Hematopoietic multipotent progenitor cell treated with erythropoietin and hydrocortisone succinate and interleukin-3 and kit ligand, for 6 days (in vitro differentiated cells): Measurements from ENCODE around the gene TRIP4.
"Not testable (repeated sequence)": the region's sequence is repeated elsewhere in the genome, so short reads cannot be mapped to it uniquely, and the experiment has no call there.

ENCODE experiments used
- DNase-seq: peaks from one replicate; pipeline ENCODE4 v3.0.0-alpha.2; 2015

Gene TRIP4

DNA sequence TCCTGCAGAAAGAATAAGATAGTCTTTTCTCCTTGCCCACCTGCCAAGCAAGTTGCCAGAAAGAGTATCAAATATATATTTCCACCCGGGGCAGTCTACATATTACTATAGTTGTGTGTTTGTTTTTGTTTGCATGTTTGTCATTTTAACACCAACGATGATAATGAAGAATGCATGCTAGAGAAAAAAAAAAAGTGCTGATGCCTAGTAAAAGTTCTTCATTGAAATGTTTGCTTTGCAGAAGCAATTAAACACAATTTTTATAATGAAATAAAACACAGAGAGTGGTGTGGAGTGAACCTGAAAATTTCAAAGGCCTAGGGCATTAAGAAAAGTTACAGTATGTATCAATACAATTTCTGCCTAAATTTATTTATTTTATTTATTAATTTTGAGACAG is 3.9 kb upstream of the TRIP4 start:
- no peak for DNase-seq

DNA sequence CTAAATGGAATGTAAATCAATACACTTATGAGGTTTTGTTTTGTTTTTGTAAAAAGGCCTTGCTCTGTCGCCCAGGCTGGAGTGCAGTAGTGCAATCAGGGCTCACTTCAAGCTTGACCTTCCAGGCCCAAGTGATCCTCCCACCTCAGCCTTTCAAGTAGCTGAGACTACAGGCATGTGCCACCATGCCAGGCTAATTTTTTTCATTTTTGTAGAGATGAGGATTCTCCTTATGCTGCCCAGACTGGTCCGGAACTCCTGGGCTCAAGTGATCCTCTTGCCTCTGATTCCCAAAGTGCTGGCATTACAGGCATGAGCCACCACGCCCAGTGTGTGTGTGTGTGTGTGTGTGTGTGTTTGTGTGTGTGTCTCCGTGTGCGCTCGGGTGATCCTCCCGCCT is 1.3 kb upstream of the TRIP4 start:
- DNase-seq, result no peak

DNA sequence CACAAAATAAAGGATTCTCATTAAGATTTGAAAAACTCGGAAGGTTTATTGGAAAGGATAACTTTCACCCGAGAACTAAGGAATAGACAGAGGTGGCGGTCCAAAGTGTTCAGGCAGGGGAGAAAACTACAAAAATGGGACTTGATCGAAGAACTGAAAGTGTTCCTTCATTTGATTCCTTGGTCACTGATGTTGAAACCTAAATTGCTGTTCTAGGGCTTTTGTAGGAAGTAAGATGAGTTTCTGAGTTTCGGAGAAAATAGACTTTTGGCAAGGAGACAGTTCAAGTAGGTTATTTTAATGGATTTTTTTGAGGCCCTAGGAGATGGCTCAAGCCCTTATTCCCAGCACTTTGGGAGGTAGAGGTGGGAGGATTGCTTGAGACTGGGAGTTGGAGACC is 1.4 kb downstream of the TRIP4 start:
- no peak for DNase-seq

DNA sequence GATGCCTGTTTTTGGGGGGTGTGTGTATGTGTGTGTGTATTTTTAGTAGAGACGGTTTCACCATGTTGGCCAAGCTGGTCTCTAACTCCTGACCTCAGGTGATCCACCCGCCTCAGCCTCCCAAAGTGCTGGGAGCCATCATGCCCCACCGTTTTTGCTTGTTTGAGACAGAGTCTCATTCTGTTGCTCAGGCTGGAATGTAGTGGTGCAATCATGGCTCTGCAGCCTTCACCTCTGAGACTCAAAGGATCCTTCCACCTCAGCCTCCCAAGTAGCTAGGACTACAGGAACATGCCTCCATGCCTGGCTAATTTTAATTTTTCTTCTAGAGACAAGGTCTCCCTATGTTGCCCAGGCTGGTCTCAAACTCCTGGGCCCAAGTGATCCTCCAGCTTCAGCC is 4.8 kb downstream of the TRIP4 start:
- DNase-seq, result not testable (repeated sequence)

DNA sequence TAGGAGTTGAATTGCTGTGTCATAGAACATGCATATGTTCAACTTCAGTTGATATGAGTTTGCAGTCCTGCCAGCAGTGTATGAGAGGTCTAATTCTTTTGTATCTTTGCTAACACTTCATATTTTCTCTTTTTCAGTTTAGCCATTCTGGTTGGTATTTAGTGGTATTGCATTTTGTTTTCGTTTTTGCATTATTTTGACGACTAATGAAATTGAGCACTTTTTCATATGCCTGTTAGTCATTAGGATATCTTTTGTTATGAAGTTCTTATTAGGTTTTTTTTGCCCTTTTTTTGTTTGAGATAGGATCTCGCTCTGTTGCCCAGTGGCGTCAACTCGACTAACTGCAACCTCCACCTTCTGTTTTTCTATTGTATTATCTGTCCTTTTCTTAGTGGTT is 9.2 kb downstream of the TRIP4 start:
- no peak for DNase-seq

DNA sequence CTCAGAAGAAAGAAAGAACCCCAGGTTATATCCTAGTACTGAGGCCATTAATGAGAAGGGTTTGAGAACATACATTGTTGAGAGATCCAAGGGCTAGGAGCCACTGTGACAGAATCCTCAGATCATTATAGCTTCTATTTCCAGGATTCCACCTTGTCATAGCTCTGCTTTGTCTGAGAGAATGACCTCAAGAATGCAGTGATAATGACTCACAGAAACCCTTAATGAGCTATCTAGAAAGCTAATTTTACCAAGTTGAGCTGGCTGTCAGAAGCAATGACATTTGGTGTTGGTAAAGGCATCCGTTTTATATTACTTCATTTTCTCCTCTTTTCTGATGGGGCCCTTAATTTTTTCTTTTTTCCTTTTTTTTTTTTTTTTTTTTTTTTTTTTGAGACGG is 10.9 kb downstream of the TRIP4 start:
- DNase-seq, result no peak

DNA sequence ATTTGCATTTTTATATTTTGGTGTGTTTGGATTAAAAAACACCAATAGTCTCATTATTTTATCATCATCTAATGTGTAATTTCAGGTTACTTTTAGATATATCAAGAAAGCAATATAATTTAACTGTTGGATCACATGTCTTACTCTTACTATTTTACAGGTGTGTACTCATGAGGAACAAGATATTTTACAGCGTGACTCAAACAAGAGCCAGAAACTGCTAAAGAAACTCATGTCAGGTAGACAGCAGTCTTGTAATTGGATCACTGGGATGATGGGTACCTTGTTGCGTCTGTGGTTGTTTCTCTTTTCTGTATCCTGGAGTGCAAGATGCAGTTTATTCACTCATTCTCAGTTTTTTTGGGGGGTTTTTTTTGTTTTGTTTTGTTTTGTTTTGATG is 12.9 kb downstream of the TRIP4 start:
- no peak for DNase-seq

DNA sequence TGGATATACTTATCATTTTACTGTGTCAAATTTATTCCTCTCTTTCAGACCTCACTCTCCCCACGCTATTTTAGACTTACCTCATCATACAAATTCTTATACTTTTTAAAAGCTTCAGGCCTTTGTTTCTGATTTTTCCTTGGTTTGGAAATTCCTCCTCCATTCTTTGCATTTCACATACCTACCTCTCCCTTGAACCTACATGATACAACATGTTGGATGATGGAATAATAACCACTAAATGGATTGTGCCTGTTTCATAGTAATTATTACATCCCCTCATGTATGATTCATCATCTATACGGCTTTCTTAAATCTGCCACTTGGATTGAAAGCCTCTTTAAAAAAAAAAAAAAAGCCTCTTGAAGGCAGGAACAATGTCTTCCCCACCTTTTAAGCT is 24.6 kb downstream of the TRIP4 start:
- DNase-seq, result no peak

DNA sequence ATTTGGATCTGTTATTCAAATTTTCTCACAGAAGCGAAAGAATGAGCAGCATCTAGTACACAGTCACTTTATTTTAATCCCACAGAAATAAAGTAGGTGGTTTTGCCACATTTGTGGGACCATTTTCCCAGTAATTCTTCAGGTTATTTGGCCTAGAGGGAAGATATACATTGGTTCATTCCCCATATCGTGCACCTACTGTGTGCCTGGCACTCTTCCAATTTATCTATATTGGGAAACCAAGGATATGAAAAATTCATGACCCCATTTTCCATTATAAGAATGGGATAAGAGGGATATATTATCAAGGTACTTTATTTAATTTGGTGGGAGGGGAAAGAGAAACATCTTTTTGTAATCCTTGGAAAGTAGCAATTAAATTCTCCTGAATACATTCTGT is 35.1 kb downstream of the TRIP4 start:
- DNase-seq, result no peak

DNA sequence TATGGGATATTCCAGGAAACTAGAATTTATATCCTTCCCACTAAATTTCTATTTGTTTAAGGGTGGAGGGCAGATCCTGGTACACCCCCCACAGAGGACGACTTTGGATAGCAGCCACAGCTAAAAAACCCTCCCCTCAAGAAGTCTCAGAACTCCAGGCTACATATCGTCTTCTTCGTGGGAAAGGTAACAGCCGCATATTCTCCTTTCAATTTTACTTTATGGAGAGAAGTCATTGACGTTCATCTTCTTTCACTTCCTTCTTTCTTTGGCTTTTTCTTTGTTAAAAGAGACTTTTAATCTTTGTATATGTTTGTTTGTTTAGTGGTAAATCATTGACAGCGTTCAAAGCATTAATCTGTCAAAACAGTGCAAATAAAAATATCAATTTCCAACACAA is 36.3 kb downstream of the TRIP4 start:
- no peak for DNase-seq

DNA sequence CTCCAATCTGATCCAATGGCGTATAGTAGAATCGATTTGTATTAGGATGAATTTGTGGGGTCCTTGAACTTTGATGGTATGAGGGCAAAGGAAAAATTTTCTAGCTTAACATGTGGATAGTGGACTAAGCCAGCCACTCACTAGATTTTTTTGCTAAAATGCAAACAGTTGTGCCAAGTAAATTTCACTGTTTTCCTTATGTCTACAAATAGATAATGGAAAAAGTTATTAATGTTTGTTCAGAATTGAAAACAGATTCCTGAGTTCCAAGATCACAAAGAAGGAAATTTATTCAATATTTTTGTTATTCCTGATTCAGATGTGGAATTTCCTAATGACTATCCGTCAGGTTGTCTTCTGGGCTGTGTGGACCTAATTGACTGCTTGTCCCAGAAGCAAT is 37.6 kb downstream of the TRIP4 start:
- no peak for DNase-seq

DNA sequence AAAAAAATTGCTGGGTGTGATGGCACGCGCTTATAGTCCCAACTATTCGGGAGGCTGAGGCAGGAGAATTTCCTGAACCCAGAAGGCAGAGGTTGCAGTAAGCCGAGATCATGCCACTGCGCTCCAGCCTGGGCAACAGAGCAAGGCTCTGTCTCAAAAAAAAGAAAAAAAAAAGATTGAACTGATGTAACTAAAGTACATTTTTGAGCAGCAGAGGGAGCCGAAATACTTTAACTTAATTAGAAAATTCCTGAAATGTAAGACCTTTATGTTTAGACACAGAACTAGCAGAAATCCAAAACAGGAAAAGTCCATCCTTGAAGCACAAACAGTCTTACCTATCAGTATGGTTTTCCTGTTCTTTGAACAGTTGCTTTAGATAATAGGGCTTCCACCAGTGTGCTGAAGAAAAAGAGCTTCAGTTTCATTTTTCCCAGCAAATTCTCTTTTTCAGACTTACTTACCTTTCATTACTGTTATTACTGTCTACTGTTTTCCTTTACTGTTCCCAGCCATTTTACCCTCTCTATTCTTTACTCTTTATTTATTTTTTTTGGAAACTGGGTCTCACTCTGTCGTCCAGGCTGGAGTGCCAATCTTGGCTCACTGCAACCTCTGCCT is 39.3 kb downstream of the TRIP4 start:
- peak; percentile 53 for DNase-seq

DNA sequence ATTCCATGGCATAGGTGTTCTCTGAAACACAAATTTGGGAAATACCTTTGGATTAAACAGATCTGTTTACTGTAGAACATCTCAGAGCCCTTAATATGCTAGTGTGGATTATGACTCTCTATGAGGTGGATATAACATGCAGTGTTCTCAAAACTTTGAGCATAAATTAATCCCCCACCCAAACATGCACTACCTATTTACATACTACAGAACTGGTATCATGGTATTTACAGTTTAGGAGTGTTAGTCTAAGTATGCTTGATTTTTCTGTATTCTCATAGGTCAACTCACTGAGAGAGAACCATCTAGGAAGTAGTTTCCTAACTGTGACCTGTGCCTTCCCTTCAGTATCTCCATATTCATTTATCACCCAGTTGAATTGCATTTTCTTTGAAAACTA is 41.8 kb downstream of the TRIP4 start:
- DNase-seq, result peak; percentile 17

DNA sequence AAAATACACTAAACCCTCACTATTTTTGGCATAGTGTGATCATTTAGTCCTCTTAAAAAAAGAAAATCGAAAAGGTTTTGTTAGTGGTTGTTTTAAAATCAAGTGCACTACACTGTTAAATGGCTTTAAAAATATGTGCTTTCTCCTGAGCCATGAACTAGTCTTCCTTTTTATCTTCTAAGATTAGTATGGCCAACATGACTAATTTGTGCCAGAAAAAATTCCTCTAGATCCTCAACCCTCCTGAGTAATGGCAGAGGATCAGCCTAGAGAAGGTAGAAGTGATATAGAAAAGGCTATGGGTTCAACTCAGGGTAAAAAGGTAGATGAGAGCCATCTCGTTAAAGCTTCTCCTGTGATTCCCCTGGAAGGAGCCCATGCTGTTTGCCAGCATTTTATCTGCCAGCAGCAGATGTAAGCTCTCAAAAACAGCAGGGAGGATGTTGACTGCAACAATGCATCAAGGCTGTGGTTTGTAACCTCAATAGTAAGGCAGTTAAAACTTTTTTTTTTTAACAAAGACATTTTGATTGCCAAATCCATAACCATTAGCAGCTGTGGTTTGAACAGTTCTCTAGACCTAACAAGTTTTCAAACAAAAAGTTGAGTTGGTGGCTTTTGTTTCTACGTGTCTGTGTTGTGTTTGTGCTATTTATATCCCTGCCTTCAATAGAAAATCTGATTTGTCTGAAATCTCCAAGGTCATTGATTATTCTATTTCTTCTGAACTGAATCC is 42.5 kb downstream of the TRIP4 start:
- DNase-seq, result peak; percentile 94

DNA sequence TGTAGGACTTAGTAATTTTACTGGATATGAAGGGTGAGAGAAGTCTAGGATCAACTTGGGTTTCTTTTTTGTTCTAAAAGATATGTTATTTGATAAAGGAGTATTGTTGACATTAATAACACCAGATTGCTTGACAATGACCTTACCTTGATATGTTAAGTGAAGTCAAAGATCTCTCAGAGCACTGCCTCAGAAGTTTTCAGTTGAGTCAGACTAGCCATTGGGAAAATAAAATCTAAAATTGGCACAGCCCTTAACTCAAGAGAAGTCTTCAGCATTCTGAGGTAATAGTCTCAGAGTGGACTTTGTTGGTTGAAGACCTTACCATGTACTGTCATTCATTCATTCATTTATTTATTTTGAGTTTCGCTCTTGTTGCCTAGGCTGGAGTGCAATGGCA is 50.3 kb downstream of the TRIP4 start:
- DNase-seq, result no peak

DNA sequence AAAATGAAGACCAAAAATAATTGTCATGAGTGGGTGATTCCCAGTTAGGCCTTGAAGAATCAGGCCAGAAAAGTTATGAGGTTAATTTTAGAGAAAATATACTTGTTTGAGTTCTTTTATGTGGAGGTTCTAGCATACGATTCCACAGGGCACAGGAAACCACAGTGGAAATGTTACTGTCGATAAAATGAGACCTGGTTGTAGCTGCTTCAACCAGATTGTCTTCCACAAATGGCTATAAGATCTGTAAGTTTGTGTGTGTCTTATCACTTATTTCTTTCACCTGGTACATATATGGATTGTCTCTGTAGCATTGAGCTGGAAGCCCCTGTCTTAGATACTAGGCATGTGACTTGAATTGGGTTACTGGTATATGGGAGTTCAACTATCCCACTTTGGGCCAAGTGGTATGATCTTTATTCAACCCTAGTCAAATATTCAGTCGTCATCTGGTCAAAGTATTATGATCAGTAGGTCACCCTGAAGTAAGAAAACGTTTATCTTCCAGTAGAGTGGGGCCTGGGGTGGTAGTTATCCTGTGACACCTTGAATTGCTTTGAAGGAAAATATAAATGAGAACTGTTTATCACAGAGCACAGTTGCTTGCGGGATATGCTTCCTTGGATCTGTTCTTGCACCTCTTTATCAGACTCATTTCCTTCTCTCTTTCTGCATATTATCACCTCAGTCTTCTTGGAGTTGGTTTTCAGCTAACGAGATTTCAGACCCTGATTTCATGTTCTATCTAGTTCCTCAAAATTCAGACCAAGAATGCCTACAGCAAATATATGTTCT is 51.2 kb downstream of the TRIP4 start:
- DNase-seq, result peak; percentile 92

DNA sequence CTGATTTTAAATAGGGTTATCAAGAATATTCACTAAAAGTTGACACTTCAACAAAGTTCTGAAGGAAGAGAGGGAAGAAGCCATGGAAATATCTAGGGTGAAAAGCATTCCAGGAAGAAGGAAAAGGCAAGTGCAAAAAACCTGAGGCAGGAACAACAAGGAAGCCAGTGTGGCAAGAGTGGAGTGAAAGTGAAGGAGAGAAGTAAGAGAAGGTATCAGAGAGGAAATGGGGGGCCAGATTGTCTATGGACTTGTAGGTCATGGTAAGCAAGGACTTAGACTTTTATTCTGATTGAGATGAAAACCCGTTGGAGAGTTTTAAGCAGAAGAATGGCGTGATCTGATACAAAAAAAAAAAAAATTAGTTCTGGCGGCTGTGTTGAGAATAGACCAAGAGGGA is 54.2 kb downstream of the TRIP4 start:
- DNase-seq, result no peak

DNA sequence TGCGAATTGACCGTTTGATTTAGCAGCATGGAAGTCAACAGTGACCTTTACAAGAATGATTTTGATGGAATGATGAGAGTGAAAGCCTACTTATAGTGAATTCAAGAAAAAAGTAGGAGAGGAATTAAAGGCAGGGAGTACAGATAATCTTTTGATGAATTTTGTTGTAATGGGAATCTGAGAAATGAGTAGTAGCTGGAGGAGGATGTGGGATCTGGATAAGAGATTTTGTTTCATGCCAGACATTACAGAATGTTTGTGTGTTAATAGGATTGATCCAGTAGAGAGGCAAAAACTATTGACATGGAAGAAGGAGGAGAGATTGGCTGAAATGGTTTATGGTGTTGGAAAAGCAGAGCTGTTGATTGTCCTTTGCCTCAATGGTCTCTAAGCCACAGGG is 55.4 kb downstream of the TRIP4 start:
- no peak for DNase-seq

DNA sequence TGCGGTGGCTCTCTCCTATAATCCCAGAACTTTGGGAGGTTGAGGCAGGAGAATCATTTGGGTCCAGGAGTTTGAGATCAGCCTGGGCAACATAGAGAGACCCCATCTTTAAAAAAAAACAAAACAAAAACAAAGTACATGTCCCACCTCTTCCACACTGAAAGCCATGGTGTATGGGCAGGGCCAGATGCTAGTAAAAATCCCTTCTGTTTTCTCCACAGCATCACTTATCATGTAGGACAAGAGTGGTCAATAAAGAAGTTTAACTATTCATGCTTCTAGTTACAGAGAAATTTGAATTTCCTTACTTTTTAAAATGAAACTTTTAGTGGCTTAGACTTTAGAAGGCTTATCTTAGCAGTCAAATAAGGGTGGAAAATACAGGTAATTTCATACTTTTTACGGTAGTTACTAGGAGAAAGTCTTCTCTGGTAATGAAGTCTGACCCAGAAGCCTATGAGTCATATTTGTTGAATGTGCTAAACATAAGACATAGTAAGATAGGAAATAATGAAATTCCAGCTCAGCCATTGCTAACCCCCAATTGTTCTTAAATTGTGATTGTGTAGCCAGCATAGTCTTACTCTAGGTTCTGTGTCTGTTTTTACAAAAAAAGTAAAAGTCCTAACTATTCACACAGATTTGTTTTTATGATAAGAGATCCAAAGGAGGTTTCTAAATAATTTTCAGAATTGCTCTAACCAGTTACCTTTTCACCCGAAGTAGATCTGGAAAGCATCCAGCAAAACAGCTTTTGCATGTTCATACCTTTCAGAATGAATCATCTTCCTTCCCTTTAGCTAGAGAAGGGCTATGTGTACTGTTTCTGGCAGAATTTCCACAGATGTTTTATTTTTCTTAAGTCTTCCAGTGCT is 56.3 kb downstream of the TRIP4 start:
- DNase-seq, result no peak

DNA sequence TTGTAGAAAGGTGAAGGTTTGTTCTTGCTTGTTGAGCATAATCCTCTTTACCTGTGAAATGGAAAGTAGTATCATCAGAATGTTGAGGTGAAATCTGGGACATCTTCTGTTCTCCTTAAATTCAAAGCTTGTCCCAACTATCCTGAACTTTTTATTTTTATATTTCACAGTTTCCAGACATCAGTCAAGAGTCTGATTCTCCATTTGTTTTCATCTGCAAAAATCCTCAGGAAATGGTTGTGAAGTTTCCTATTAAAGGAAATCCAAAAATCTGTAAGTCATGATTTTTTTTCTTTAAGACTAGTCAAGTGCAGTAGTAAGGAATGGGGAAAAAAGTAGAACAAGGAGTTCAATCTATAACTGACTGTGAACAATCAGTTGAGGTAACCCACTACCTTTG is 57.2 kb downstream of the TRIP4 start:
- DNase-seq, result no peak

DNA sequence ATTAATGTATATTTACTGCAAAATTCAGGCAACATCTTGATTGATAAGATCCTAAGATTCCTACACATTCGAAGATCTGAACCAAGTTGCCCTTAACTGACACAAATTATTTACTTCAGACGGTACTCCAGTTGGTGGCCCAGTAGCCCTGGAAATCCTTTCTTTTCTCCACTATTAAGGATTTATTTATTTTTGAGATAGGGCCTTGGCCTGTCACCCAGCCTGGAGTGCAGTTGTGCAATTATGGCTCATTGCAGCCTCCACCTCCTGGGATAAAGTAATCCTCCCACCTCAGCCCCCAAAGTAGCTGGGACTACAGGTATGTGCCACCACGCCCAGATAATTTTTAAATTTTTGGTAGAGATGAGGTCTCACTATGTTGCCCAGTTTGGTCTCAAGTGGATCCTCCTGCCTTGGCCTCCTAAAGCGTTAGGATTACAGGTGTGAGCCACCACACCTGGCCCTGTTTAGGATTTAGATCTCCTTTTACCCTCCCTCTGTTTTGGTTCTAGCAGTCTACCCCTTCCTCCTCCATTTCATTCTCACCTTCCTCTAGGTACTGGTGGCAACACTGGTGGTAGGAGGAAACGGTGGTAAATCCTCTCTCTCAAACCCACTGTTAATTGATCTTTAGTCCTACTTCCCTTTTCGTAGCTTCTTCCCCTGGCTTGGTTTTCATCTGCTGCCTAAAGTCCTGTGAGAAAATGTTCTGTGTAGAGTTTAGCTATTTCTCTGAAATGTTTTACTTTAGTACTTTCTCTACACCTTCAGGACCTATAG is 60.1 kb downstream of the TRIP4 start:
- no peak for DNase-seq

DNA sequence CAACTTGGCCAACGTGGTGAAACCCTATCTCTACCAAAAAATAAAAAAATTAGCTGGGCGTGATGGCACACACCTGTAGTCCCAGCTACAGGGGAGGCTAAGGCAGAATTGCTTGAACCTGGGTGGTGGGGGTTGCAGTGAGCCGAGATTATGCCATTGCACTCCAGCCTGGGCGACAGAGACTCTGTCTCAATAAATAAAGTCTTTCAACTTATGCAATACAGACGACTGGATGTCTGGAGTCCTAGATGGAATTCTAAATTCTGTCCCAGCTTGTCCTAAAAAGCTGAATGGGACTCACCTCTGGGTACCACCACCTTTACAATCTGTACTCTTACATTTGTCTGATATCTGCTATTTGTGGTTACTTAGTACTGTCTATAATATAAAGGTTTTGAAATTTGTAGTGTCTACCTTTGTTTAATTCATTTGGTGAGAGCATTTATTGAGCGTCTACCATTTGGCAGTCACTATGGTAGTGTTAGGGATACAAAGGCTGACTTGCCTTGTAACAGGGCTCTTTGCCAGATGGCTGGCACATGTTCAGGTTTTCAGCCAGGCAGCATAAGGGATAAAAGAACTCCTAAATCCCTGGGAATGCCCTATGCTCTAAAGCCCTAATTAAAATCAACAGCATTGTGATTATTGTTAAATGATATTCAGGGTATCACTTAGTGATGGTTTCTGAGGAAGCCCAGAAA is 65.5 kb downstream of the TRIP4 start:
- no peak for DNase-seq
